AG09309 (cell line): ENCODE measurements around the gene C10orf62.
"Not testable (repeated sequence)": the region's sequence is repeated elsewhere in the genome, so short reads cannot be mapped to it uniquely, and the experiment has no call there.

Source experiments
- DNase-seq: peaks from one replicate; pipeline ENCODE4 v3.0.0-alpha.2; 2010; ENCODE audit warnings: low read depth
- H3K4me3 ChIP-seq: 2 replicates; pipeline ENCODE4 v1.5.1; 2011; ENCODE audit warnings: mild to moderate bottlenecking, low read depth, low read length, moderate library complexity; ENCODE audit not compliant: control insufficient read depth
- TF ChIP-seq, protein P1 (sequence below): IDR thresholded peaks from 2 replicates; pipeline ENCODE4 v1.5.1; 2011; ENCODE audit warnings: mild to moderate bottlenecking, low read depth, low read length, inconsistent platforms; ENCODE audit not compliant: insufficient read depth, control insufficient read depth; ENCODE audit errors: missing control alignments

C10orf62 gene

GRCh38 chr10:97629289-97629688, 39.8 kb downstream of the C10orf62 start:
- DNase-seq, result no peak
- TF ChIP-seq, protein P1, sequence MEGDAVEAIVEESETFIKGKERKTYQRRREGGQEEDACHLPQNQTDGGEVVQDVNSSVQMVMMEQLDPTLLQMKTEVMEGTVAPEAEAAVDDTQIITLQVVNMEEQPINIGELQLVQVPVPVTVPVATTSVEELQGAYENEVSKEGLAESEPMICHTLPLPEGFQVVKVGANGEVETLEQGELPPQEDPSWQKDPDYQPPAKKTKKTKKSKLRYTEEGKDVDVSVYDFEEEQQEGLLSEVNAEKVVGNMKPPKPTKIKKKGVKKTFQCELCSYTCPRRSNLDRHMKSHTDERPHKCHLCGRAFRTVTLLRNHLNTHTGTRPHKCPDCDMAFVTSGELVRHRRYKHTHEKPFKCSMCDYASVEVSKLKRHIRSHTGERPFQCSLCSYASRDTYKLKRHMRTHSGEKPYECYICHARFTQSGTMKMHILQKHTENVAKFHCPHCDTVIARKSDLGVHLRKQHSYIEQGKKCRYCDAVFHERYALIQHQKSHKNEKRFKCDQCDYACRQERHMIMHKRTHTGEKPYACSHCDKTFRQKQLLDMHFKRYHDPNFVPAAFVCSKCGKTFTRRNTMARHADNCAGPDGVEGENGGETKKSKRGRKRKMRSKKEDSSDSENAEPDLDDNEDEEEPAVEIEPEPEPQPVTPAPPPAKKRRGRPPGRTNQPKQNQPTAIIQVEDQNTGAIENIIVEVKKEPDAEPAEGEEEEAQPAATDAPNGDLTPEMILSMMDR, result no peak
- H3K4me3 ChIP-seq, result no peak overlapping the region

- TF ChIP-seq, protein P1, result no peak
- DNase-seq, result no peak
- no peak overlapping the region for H3K4me3 ChIP-seq
Measured at GRCh38 chr10:97631098-97631497, 41.6 kb downstream of the C10orf62 start.

DNA sequence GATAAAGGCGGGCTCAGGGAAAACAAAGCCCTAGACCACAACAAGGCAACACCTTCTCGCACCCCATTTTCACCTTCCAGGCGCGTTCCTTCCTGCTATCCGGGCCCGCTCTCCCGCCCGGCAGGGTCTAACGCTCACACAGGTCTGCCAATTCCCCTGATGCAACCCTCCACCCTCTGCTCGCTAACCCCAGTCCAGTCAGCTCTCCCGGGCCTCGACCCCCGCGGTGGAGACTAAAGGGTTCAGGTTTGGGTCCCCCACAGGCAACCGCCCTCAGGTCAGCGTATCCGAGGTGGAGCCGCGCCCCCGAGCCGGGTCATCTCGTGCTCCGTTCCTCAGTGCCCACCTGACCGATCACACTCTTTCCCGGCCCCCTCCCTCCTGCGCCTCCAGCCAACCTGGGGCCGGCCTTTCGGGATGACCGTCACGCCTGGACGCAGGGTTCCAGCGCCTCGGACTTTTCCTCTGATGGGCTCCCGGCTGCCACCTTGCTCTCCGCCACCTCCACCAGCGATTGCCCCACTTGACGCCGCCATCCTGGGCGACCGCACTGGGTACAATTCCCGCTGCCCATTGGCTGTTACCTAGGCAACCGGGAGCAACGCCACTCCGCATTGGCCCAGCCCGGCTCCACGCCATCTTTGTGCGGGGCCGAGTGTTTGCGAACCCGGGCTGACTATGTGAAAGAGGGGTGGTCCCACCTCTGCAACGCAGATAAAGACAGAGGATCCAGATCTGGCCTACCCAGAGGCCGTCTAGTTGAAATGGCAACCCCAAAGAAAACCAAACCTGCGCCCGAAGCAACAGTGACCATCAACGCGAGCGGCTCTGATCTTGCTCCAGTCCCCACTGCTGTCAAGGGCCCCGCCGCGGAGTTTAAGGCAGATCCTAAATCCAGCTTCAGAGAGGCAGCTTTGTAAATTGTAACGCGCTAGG, 43.7 kb downstream of the C10orf62 start, which contains the start of gene MORN4:
Gene MORN4, minus strand, starts transcription at position 552 of the 936 bp plus-strand sequence. CDS start 13,847 bp downstream, outside the sequence.
- DNase-seq, result peak; percentile 57
- H3K4me3 ChIP-seq, result peak within 1 kb of the TSS; percentile 88
- TF ChIP-seq, protein P1, result no peak

DNA sequence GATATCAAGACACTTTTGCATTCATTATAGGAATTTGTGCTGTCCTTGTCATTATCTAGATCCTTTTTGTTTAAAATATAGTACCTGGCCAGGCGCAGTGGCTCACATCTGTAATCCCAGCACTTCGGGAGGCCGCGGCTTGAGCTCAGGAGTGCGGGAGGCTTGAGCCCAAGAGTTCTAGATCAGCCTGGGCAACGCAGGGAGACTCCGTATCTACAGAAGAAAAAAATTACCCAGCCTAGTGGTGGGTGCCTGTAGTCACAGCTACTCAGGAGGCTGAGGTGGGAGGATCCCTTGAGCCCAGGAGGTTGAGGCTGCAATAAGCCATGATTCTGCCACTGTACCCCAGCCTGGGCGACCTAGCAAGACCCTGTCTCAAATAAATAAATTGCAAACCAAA, 44.4 kb downstream of the C10orf62 start:
- H3K4me3 ChIP-seq, result peak overlapping the region; percentile 88; the same call in 1 of the 2 replicates
- no peak for DNase-seq
- TF ChIP-seq, protein P1, result no peak

GRCh38 chr10:97635577-97635976, 46.1 kb downstream of the C10orf62 start:
- H3K4me3 ChIP-seq, result no peak overlapping the region
- TF ChIP-seq, protein P1, result no peak
- no peak for DNase-seq

DNA sequence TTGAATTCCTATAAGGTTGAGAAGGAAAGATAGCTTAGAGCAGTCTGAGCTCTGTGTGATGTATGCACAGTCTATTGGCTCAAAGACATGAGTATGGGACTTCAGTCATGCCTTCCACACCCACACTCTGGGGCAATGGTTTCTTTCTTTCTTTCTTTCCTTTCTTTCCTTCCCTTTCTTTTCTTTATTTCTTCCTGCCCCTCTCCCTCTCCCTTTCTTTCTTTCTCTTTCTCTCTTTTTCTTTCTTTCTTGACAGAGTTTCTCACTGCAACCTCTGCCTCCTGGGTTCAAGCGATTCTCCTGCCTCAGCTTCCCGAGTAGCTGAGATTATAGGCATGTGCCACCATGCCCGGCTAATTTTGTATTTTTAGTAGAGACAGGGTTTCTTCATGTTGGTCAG, 49.6 kb downstream of the C10orf62 start:
- H3K4me3 ChIP-seq, DNase-seq: not testable (repeated sequence)

DNA sequence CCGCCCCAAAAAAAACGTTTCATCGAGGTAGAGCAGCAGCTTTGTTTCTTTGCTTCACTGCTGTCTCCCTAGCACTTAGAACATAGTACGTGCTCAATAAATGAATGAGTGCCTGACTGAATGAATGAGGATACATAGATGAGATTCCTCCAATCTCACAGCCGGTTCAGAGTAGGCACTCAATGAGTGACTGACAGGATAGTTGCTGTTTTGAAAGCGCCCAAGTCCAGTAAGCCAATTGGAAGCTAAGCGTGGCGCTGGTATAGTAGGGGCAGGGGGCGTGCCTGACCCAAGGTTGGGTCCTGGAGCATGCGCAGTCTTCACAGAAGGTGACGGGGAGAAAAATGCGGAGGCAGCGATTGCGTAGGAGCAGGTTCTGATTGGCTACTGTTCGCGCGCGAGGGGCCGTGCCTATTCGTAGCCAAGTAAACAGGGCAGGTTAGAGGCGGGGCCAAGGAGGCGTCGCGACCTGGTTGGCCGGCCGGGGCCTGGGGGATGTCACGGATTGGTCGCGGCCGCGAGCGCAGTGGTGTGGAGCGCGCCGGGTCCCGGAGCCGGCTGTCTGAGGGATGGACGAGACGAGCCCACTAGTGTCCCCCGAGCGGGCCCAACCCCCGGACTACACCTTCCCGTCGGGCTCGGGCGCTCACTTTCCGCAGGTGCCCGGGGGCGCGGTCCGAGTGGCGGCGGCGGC, 50.8 kb downstream of the C10orf62 start, which contains the start of gene PI4K2A:
Gene PI4K2A, plus strand, starts transcription at position 498 of the 694 bp plus-strand sequence. Its CDS starts 72 bp downstream, at position 570.
- DNase-seq, result peak; percentile 96
- H3K4me3 ChIP-seq, result peak within 1 kb of the TSS; percentile 66

More for the DNA sequence above, 50.8 kb downstream of the C10orf62 start, which contains the start of gene PI4K2A:
- TF ChIP-seq, protein P1, result no peak
